DLD1 (cell line): ENCODE measurements around the gene ANKS1A.

Experiments used
- in situ Hi-C: cut with HindIII; loops from 2 replicates; pipeline ENCODE4 v1.10.0; 2017; ENCODE audit warnings: low sequenced_read_pairs

The ANKS1A gene

DNA sequence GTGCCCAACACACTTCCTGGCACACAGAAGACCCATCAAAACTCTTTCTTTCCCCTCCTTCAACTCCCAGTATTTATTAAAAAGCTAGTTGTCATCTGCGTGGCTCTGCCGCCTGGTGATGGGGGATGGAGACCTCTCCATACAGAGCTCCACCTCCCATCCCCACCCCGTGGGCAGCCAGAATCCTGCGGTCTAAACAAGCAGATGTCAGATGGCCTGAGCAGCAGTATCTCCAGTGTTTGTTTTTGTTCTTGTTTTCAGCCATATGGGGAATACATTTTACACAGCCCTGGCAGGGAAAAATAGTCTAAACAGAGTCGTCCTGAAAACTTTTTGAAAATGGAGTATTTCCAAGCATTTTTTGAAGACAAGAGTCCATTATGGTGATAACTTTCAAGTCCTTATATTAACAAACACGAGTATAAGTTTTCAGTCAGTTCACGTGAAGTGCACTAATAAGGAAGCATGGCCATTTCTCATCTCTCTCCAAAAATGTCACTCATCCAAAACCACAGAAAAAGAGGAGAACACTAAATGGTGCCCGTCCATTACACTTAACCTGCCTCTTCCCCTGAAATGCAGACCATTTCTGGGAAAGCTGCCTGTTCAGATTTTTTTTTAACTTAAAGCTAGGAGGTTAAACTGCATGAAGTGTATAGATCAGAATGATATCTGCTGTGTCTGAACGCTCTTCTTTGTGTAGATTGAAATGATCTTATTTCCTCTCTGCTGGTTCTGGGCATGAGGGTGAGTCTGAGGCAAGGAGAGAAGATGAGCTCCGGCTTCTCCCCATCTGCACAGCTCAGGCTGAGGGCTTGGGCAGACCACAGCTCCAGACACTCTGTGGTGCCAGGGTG lies 161.1 kb downstream of the ANKS1A start:
- in situ Hi-C loops: no loop called here

DNA sequence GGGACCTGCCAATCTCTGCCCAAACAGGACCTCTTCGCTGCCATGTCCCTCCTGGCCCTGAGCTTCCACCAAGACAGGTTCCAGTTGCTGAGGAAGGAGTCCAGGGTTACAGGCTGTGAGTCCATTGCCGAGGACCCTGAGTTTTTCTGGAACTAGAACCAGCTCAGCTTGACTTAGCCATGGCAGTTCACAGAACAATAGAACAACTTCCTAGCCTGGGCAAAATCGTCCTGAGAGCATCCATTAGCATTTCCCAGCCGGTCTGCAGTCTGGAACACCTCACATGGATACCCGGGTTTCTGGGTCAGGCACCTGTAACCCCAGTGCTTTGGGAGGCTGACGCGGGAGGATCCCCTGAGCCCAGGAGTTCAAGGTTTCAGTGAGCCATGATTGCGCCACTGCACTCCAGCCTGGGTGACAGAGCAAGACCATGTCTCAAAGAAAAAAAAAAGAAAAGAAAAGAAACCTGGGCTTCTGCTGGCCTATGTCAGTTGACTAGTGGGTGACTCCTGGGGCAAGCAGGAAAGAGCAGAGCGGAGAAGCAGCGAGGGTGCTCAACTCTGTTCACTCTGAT lies 161.8 kb downstream of the ANKS1A start:
- in situ Hi-C loops: no loop called here

GRCh38 chr6:35051396-35051795 lies 162.3 kb downstream of the ANKS1A start:
- in situ Hi-C loops: no loop called here

DNA sequence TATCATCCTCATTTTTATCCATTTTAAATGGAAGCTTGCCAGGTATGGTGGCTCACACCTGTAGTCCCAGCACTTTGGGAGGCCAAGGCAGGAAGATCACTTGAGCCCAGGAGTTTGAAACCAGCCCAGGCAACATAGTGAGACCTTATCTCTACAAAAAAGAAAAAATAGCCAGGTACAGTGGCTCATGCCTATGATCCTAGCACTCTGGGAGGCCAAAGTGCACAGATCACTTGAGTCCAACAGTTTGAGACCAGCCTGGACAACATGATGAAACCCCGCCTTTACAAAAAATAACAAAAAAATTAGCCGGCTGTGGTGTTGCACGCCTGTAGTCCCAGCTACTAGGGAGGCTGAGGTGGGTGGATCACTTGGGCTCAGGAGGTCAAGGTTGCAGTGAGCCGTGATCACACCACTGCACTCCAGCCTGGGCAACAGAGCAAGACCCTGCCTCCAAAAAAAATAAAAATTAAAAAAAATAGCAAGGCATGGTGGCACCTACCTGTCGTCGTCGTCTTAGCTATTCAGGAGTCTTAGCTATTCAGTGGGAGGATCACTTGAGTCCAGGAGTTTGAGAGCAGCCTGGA lies 163.0 kb downstream of the ANKS1A start:
- in situ Hi-C loops: no loop called here

GRCh38 chr6:35052694-35053565 lies 163.9 kb downstream of the ANKS1A start:
- in situ Hi-C loops: no loop called here

DNA sequence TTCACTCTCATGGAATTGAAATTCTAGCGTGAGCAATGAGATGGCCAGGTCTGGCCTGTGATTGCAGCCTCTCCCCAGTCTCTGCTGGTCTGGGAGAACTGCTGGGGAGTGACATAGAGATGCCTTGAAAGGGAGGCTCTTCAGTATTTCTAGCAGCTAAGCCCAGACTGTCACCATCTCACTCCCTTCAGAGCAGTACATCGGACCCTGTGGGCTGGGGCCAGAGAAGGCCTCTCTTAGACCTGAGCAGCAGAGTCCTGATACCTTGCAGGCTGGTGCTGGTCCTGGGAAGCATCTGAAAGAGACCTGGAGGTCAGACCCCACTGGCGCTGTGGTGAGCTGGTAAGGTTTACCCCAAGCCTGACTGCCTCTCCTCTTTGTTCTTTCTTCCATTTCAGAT lies 164.6 kb downstream of the ANKS1A start:
- in situ Hi-C loops: no loop called here

GRCh38 chr6:35054106-35054742 lies 165.2 kb downstream of the ANKS1A start:
- in situ Hi-C loops: no loop called here

DNA sequence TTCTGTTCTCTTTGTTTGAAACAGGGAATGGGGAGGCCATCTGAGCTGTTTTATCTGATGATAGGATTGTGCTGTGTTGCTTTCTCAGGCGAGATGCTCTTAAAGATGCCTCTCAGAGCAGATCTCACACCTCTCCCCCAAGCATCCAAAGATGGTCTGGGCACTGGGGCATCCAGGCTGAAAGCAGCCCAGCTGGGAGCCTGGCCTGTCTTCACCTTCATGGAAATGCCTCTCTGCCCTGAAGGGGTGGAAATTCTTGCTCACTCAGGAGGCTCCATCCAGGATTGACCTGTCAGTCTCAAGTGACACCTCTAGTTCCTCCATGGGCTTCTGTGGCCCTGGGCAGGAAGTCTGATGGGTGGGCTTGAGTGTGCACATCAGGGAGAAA lies 165.7 kb downstream of the ANKS1A start:
- in situ Hi-C loops: no loop called here

DNA sequence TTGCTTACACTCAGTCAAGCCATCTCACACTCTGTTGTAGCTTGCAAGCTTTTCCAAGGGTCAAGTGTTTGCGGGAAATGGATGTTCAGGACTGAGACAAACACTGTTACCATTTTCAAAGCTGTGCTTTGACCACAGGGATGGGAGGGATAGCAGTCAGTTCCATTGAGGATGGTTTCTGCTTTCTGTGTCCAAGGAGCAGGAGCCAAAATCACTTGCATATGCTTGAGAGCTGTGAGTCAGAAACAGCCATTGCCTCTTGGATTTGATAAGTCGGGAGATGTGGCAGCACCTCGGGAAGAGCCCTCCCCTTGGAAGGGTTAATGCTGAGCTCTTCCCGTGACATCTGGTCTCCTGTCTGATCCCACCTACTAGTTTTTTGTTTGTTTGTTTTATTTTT lies 166.8 kb downstream of the ANKS1A start:
- in situ Hi-C loops: no loop called here

DNA sequence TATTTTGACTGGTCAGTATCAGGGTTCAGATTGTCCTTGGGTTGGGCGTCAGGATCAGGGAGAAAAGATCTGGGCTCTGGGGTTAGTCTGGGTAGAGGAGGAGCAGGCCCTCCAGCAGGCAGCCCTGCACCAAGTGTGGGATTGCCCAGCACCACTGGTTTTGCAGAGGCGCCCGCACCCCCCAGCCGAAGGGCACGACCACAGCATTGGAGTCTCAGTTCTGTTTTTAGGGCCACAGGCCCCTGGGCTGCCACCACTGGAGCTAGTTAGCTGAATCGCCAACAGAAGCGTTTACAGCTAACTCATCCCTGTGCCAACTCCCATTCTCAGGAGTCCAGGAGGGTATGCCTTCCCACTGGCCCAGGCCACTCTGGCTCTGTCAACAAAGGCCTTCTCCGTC lies 167.9 kb downstream of the ANKS1A start:
- in situ Hi-C loops: no loop called here

DNA sequence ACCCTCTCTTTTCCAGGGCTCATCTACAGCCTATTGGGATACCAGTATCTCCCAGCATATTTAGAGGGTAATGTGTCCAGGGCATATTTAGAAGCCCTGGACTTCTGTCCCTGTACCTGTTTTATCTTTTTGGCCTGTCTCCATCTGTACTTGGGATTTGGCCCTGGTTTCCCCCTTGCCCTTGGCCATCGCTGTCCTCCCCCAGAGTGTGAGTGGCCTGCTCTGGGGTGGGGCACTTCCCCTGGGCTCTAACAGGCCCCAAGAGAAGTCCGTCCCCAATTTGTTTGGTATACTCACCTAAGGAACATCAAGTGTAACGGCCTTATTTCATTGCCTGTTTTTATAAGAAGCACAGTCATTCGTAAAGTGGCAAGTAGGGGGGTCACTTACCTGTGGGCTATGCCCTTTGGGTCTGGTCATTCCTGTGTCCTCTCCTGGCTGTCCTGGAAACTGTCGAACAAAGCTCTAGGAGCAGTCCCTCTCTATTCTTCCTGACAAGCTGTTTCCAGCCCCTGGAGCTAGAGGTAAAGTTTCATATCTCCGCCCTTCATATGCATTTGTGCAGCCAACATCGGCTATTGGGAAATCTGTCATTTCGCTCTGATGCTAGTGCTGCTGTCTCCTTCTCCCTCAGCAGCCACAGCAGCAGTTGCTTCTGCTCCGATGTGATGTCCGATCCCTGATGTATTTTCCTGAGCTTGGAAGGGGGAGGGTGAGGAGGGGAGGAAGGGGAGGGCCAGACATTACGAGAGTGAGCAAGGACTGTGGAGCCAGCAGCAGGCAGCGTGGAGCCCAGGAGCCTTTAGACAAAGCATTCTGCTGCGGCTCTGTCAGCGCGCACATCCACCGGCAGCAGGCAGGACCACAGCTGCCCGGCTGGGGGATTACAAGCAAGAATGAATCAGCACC lies 168.6 kb downstream of the ANKS1A start:
- in situ Hi-C loops: no loop called here

- in situ Hi-C loops: no loop called here
These were observed 169.3 kb downstream of the ANKS1A start for GRCh38 chr6:35058358-35058675.

DNA sequence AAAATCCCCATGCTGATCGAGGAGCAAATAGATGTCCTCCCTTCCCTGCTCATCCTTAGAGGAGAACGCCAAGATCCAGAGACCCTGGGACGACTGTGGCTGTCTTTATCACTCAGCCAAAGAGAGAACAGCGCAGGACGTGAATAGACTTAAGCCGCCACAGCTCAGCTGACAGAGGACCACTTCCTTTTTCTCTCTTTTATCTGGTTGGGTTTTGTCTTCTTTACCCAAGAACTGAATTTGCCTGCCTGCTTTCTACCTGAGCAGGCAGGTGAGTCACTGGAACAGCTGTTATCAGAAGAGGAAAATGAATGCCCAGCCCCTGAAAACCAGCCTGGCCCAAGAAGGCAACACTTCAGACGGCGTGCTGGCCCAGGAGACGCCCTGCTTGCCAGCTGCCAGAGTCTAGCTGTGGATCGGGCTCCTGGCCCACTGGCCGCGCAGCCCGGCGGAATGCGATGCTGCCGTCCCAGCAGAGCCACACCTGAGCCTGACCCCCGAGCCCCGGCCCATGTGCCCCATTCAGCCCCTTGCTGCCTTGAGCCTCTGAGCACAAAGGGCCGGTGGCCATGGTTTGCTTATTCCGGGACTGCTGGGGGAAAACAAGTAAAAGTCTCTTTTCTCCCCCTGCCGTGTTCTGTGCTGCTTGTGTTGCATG lies 169.9 kb downstream of the ANKS1A start:
- in situ Hi-C loops: no loop called here

GRCh38 chr6:35059596-35060345 lies 170.7 kb downstream of the ANKS1A start:
- in situ Hi-C loops: no loop called here

DNA sequence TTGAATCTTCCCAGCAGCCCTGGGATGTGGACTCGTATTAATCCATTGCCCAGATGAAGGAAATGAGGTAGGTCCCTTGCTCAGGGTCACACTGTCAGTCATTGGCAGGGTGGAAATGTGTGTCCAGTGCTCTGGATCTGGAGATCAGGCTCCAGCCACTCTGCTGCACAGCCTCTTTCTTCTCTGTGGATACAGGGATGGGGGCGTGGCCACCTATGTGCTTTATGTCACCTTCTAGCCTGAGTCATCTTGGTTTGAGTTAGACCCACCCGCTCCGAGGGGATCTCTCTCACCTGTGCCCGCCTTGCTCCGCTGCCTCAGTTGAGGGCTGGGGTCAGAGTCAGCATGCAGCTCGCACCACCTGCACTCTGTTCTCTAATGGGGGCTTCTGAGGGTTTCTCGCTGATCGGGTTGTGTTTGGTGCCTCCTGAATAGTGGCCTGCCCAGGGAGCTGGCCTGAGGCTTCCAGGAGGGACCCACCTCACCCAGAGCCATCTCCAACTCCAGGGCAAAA lies 172.1 kb downstream of the ANKS1A start:
- in situ Hi-C loops: no loop called here

GRCh38 chr6:35061651-35062410 lies 172.8 kb downstream of the ANKS1A start:
- in situ Hi-C loops: no loop called here

- in situ Hi-C loops: no loop called here
These were observed 173.9 kb downstream of the ANKS1A start for GRCh38 chr6:35062676-35063574.
